ENCODE data around the gene RPUSD4.

Gene RPUSD4

GRCh38 chr11:126214841-126215240 is 3.4 kb upstream of the RPUSD4 start:
- no peak for DNase-seq
- intact Hi-C loops (cut with DNase I) = loop anchor here (5.0 kb wide), 1 partner anchor 52 kb away; the partner anchor contains the start of genes FOXRED1 and SRPRA

- intact Hi-C loops (cut with DNase I) = loop anchor here (5.0 kb wide), 1 partner anchor 53 kb away; the partner anchor contains the start of genes FOXRED1 and SRPRA
- no peak for DNase-seq
These were observed 3.0 kb upstream of the RPUSD4 start for GRCh38 chr11:126214441-126214840.

- no peak for DNase-seq
- intact Hi-C loops (cut with DNase I) = loop anchor here (5.0 kb wide), 1 partner anchor 55 kb away; the partner anchor contains the start of genes FOXRED1 and SRPRA
These were observed 725 bp upstream of the RPUSD4 start for GRCh38 chr11:126212089-126212660.

DNA sequence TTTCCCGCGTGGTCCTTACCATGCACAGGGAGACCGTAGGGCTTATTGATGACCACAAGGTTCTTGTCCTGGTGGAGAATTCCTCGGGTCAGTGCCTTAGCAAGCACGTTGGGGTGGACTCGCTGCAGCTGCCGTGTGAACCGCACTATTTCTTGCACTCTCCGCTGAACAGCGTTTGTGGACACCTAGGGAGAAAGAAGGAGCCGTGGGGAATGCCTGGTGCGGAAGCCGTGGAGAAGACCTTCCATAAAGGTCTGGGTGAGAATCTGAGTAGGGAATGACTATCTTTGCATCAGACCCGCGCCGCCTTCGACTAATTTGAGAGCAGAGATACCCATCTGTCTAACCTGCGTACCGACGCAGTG is 597 bp downstream of the RPUSD4 start:
- peak in 3 of 42 donors; percentile 11 to 36 (median 29) for DNase-seq
- intact Hi-C loops (cut with DNase I) = loop anchor here (5.0 kb wide), 1 partner anchor 56 kb away; the partner anchor contains the start of genes FOXRED1 and SRPRA

- intact Hi-C loops (cut with DNase I) = no loop called here
- DNase-seq = no peak
These were observed 3.6 kb downstream of the RPUSD4 start for GRCh38 chr11:126207896-126208295.

- intact Hi-C loops (cut with DNase I) = no loop called here
- no peak for DNase-seq
These were observed 6.1 kb downstream of the RPUSD4 start for GRCh38 chr11:126205359-126205758.

DNA sequence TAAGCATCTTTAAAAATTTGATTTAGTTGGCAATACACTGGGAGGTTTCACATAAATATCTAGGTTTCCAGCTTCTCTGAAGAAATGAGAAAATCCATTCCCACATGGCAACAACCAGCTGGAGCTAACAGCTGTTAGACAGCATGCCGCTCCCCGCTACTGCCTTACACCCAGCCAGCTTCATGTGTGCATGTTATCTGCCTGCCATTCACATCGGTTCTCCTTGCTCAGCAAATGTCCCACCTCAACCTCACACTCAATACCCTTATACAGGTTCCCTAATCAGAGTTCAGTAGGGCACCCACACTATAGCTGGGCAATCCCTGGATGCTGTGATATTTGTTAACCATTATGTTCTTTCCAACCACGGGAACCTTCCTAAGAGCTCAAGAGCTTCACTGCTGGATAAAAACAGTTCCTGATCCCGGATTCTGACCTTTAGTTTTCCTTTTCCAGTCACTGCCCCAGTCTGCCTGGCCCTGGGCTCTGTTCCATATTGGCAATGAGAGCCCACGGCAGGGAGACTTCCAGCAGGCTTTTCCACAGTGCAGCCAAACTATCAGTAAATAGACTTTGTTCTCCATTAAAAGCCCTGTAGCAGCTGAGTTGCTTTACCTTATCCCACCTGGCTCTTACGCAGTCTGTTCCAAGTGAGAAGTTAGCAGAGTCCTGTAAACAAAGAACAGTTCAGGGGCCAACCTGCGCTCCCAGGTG is 8.6 kb downstream of the RPUSD4 start:
- DNase-seq = peak in 1 of 42 donors; percentile 6
- intact Hi-C loops (cut with DNase I) = no loop called here

GRCh38 chr11:126198648-126199047 is 12.8 kb downstream of the RPUSD4 start:
- DNase-seq = peak in 11 of 42 donors; percentile 8 to 58 (median 23)
- intact Hi-C loops (cut with DNase I) = no loop called here

- intact Hi-C loops (cut with DNase I) = no loop called here
These were observed 14.0 kb downstream of the RPUSD4 start for GRCh38 chr11:126197277-126197939.

DNA sequence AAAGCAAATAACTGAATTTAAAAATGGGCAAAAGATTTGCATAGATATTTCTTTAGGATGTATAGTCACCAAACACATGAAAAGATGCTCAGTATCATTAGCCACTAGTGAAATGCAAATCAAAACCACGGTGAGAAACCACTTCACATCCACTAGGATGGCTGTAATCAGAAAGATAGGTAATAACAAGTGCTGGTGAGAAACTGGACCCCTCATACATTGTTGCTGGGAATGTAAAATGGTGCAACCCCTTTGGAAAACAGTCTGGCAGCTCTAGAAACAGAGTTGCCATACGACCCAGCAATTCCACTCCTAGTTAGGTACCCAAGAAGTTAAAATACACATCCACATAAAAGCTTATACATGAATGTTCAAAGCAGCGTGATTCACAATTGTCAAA is 16.3 kb downstream of the RPUSD4 start:
- intact Hi-C loops (cut with DNase I) = no loop called here
- no peak for DNase-seq

More at GRCh38 chr11:126197277-126197939, 14.0 kb downstream of the RPUSD4 start:
- DNase-seq = no peak

GRCh38 chr11:126194121-126194543 is 17.3 kb downstream of the RPUSD4 start:
- DNase-seq = peak in 36 of 42 donors; percentile 17 to 85 (median 60)
- intact Hi-C loops (cut with DNase I) = loop anchor here (5.0 kb wide), 1 partner anchor 272 kb away; no protein-coding TSS in a partner anchor

- intact Hi-C loops (cut with DNase I) = loop anchor here (5.0 kb wide), 1 partner anchor 271 kb away; no protein-coding TSS in a partner anchor
These were observed 18.4 kb downstream of the RPUSD4 start for GRCh38 chr11:126193038-126193478.

GRCh38 chr11:126192361-126192760 is 19.1 kb downstream of the RPUSD4 start:
- peak in 1 of 42 donors; percentile 8 for DNase-seq
- intact Hi-C loops (cut with DNase I) = loop anchor here (5.0 kb wide), 1 partner anchor 270 kb away; no protein-coding TSS in a partner anchor

More at GRCh38 chr11:126193038-126193478, 18.4 kb downstream of the RPUSD4 start:
- no peak for DNase-seq

GRCh38 chr11:126191379-126192073 is 19.9 kb downstream of the RPUSD4 start:
- intact Hi-C loops (cut with DNase I) = loop anchor here (5.0 kb wide), 1 partner anchor 269 kb away; no protein-coding TSS in a partner anchor
- DNase-seq = no peak

- no peak for DNase-seq
- intact Hi-C loops (cut with DNase I) = loop anchor here (5.0 kb wide), 1 partner anchor 268 kb away; no protein-coding TSS in a partner anchor
These were observed 20.7 kb downstream of the RPUSD4 start for GRCh38 chr11:126190792-126191191.

DNA sequence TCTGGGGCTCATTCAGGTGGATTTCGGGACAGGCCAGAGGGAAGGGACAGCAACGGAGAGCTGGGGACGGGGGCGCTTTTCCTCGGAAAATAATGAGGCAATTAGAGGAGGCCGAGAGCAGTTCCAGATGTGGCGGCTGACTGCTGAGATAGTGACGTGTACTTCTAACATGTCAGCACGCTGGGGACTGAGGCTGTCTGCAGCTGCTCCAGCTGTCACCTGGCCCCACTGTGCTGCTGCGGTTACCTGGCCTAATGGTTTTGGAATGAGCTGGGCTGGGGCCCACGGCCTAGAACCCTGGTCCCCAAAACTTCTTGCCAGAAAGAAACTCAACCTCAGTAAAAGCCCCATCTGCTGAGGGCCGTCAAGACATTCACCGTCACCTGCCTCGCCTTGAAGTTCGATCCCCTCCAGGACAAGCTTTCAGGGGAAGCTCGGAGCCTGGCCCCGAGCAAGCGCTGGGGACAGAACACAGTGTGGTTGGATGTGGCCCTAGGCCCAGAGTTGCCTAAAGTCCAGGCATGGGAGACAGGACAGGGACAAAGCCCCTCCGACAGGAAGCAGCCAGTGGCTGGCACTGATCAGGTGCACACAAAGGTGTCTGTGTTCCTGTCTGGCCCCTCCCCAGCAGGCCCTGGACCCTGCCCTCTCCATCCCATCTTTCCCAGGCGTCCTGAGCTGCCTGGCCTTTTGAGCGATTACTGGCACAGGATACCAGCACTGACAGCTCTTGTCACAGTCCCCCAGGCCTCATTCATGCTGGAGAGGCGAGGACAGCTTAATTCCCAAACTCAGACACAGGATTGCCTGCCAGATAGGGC is 22.1 kb downstream of the RPUSD4 start:
- peak in 1 of 42 donors; percentile 4 for DNase-seq
- intact Hi-C loops (cut with DNase I) = no loop called here

DNA sequence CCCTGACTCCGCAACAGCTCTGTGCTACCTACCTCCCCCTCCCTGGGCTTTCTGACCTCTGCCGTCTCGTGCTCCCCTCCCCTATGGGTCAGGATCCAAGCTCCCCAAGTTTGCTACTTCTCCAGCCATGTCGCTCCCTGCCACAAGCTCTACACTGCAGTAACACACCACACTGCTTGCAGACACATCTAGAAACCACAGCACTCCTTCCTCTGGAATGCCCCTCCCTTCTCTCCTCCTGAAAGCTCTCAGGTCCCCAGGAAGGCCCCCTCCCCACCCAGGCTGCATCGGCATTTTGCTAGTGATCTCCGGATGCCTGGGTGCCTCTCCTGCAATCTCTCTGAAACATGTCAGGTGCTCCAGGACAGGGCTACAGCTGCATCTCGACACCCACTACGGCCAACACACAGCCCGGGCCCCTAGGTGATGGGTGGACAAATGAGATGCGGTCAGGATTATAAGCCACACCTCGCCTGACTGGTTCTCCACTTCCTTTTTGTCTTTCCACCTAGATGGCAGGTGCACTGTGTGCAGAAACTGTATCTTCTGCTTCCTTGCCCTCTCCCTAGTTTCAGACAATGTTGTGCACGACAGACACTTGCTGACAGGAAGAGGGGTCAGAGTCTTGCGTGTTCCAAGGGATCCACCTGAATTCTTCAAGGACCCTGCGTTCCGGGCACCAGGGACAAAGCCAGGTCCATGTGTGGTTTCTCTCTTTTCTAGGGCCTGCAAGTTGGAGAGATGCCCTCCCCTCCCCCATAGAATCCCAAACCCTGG is 22.9 kb downstream of the RPUSD4 start:
- DNase-seq = peak in 1 of 42 donors; percentile 6
- intact Hi-C loops (cut with DNase I) = no loop called here

Measured in head of caudate nucleus (tissue), 42 donors.